ENCODE data around the gene DOCK9. TPM values are rescaled to one million over a fixed set of nuclear protein-coding genes. Genes with fewer than 3 reads are reported as not detected.

DOCK9 gene
- total RNA-seq (2022; extraction: Qiagen RNA extraction; ENCODE audit: low read depth): 24.7 to 36.9 TPM (median 29.0 TPM) in 5 replicates

GRCh38 chr13:98977568-98978265, at the start of gene DOCK9:
Gene DOCK9, minus strand, starts transcription at chr13:98978064. Its CDS starts 155 bp downstream, at chr13:98977909.

GRCh38 chr13:98752467-98753290, 225.2 kb downstream of the DOCK9 start, which contains the start of gene SLC15A1:
Gene SLC15A1, minus strand, starts transcription at chr13:98752672. Its CDS starts 74 bp downstream, at chr13:98752598.

Other genes with a start within 250 kb of the DOCK9 start
- 0.03 to 0.07 TPM (median 0.04 TPM) in 3 of 5 replicates, not detected in the others for gene SLC15A1, start 225.4 kb downstream of the DOCK9 start, total RNA-seq (2022; extraction: Qiagen RNA extraction; ENCODE audit: low read depth)
- gene UBAC2, start 222.8 kb upstream of the DOCK9 start, total RNA-seq (2022; extraction: Qiagen RNA extraction; ENCODE audit: low read depth): 64.0 to 70.8 TPM (median 67.9 TPM) in 5 replicates

All from A549 treated with CpdA at 1 μM for 4 hours (cell line).